22Rv1 (cell line): ENCODE results near the gene CSF3.
"Not testable (repeated sequence)": the region's sequence is repeated elsewhere in the genome, so short reads cannot be mapped to it uniquely, and the experiment has no call there.

Experiments used
- CTCF ChIP-seq: fragments of 450-650 bp; IDR thresholded peaks from 2 replicates; pipeline ENCODE4 v1.5.1; 2017; ENCODE audit warnings: mild to moderate bottlenecking
- ZFX ChIP-seq: fragments of 450-650 bp; IDR thresholded peaks from 2 replicates; pipeline ENCODE4 v1.6.1; 2017; ENCODE audit warnings: antibody characterized with exemption, borderline replicate concordance

DNA sequence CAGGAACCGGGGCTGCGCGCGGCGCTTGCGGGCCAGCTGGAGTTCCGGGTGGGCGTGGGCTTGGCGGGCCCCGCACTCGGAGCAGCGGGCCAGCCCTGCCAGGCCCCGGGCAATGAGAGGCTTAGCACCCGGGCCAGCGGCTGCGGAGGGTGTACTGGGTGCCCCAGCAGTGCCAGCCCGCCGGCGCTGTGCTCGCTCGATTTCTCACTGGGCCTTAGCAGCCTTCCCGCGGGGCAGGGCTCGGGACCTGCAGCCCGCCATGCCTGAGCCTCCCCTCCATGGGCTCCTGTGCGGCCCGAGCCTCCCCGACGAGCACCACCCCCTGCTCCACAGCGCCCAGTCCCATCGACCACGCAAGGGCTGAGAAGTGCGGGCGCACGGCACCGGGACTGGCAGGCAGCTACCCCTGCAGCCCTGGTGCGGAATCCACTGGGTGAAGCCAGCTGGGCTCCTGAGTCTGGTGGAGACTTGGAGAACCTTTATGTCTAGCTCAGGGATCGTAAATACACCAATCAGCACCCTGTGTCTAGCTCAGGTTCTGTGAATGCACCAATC lies 4.2 kb upstream of the CSF3 start:
- TF ChIP-seq CTCF, ZFX: not testable (repeated sequence)
